Measurements from ENCODE around the gene AKR1C3.

The AKR1C3 gene

DNA sequence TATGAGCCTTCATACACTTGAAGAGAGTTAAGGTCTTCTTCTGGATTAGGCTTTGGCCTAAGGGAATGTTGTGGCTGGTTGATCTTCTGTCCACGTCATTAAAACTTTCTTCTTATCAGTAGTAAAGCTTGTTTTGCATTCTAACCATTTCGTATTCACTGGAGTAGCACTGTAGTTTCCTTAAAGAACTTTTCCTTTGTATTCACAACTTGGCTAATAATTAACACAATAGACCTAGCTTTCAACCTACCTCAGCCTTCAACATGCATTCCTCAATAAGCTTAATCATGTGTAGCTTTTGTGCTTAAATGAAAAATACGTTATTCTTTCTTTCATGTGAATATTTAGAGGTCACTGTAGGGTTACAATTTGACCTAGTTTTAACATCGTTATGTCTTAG is 48.0 kb downstream of the AKR1C3 start:
- no peak for FAIRE-seq
- TF ChIP-seq POLR2A (IDR thresholded peaks at IDR 0.05; ENCODE audit: low read depth, low read length) = no peak

DNA sequence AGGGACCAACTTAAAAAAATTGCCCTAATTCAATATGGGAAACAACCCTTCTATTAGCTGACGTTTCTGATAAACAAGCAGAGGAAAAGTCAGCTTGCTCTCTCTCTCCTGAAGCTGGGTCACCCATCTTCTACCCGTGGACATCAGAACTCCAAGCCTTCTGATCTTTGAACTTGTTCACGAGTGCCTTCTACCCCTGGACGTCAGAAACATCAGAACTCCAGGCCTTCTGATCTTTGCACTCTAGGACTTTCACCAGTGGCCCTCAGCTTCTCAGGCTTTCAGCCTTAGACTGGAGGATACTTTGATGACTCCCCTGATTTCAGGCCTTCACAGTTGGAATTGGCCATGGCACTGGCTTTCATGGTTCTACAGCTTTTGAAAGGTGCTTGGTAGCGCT is 48.9 kb downstream of the AKR1C3 start:
- no peak for TF ChIP-seq POLR2A (IDR thresholded peaks at IDR 0.05; ENCODE audit: low read depth, low read length)
- FAIRE-seq (no peak), DNase-seq (ENCODE audit: insufficient read length, low spot score) (no peak)

More for the DNA sequence above, 48.0 kb downstream of the AKR1C3 start:
- DNase-seq (ENCODE audit: insufficient read length, low spot score) = no peak

DNA sequence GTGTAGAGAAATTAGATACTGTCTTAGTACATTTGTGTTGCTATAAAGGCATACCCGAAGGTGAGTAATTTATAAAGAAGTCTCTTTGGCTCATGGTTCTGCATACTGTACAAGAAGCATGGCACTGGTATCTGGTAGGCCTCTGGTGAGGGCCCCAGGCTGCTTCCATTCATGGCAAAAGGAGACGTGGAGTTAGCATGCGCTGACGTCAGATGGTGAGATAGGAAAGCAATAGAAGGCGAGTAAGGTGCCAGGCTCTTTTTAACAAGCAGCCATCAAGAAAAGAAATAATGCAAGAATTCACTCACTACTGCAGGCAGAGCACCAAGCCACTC is 52.7 kb downstream of the AKR1C3 start:
- DNase-seq (ENCODE audit: insufficient read length, low spot score) (no peak), FAIRE-seq (no peak)
- TF ChIP-seq POLR2A (IDR thresholded peaks at IDR 0.05; ENCODE audit: low read depth, low read length) = no peak

DNA sequence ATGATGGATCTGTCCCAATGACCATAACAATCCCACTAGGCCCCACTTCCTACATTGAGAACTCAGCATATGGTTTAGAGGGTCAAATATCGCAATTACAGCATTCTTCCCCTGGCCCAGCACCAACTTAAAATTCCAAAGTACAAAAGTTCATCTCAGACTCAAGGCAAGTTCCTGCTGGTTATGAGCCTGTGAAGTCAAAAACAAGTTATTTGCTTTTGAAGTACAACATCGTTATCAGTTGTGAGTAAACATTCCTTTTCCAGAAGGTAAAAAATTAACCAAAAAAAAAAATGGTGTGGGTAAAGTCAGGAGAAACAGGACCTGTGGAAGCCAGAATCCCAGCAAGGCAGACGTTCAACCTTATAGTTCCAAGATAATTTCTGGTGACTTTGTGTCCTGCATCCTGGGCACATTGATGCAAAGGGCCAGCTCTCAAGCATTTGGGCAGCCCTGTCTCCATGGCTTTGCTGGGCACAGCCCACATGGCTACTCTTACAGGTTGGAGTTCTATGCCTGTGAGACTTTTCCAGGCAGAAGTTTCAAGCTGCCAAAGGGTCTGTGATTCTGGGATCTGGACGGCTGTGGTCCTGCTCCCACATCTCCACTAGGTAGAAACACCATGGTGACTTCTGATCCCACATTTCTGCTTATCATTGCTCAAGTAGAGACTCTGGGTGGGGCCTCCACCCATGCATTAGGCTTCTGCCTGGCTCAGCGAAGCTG is 53.2 kb downstream of the AKR1C3 start:
- no peak for FAIRE-seq
- no peak for TF ChIP-seq POLR2A (IDR thresholded peaks at IDR 0.05; ENCODE audit: low read depth, low read length)
- DNase-seq (ENCODE audit: insufficient read length, low spot score) = no peak

DNA sequence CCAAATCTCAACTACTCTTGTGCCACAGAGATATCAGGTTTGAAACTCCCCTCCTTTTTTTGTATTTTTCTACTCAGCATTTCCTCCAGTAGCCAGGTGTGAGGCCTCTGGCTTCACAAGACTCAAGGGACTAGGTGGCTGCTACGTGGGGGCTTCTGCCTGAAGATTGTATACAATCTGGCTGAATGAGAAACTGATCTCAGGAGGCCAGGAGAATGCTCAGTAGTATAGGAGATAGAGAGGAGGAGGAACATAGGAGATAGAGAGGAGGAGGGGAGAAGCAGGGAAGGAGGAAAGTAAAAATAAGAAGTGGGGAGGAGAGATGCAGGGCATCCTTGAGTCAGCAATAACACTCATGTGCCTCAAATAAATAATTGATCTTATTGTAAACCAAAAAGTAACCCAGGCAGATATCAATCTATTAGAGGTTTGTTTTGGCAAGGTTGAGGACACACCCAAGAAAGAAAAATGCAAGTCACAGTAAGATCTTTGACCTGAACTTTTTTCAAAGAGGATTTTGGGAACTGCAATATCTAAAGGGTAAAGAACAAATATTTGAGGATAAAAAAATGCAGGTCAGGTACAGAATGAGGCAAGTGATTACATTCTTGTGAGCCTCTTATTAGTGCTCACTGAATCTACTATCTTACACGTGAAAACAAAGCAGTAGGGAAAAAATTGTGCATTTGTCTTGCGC is 53.9 kb downstream of the AKR1C3 start:
- no peak for FAIRE-seq

DNA sequence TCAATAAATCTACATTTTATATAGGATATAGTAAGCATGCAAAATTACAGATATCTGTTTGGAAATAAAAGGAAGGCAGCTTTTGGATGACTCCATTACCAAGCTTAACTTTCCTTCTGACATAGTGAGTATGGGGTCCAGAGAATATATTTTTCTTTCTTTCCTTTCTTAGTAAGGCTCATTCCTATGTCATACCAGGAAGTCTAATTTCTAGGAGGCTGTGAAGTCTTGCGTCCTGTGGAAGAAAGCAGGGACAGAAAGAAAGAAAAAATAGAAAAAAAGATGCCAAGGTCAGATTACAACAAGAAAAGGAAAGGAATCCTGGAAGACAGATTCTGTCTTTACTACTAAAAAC is 54.4 kb downstream of the AKR1C3 start:
- DNase-seq (ENCODE audit: insufficient read length, low spot score) (no peak), FAIRE-seq (no peak)
- no peak for TF ChIP-seq POLR2A (IDR thresholded peaks at IDR 0.05; ENCODE audit: low read depth, low read length)

More for the DNA sequence above, 53.9 kb downstream of the AKR1C3 start:
- TF ChIP-seq POLR2A (IDR thresholded peaks at IDR 0.05; ENCODE audit: low read depth, low read length) = no peak
- no peak for DNase-seq (ENCODE audit: insufficient read length, low spot score)

DNA sequence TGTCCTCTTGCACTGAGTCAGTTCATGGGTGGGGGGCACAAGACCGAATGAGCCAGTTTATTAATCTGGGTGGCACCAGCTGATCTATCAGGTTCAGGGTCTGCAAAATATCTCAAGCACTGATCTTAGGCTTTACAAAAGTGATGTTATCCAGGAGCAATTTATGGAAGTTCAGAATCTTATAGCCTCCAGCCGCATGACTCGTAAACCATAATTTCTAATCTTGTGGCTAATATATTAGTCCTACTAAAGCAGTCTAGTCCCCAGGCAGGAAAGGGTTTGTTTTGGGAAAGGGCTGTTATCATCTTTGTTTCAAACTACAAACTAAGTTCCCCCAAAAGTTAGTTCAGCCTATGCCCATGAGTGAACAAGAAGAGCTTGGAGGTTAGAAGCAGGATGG is 56.9 kb downstream of the AKR1C3 start:
- DNase-seq (ENCODE audit: insufficient read length, low spot score) (no peak), FAIRE-seq (no peak)
- TF ChIP-seq POLR2A (IDR thresholded peaks at IDR 0.05; ENCODE audit: low read depth, low read length) = no peak

DNA sequence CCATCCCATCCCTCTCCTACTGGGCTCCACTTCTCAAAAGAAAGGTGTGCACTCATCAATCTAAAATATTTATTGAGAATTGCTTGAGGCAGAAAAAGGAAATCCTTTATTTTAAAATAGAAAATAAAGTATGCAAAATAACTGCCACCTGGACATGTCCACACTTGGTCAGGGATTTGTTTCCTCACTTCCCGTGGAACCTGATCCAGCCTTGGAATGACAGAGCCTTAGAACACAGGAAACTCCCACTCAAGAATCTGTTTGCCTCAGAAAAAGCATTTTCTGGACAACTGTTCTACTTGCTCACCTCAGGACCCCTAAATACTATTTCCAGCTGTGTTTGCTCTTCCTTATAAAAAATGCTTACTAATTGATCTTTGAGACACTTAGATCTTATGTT is 61.7 kb downstream of the AKR1C3 start:
- no peak for TF ChIP-seq POLR2A (IDR thresholded peaks at IDR 0.05; ENCODE audit: low read depth, low read length)
- FAIRE-seq (no peak), DNase-seq (ENCODE audit: insufficient read length, low spot score) (no peak)
